ENCODE data around the gene SLC15A2.

GRCh38 chr3:121913305-121913990 is 19.2 kb downstream of the SLC15A2 start:
- TF ChIP-seq CTCF (IDR thresholded peaks at IDR 0.05 in 8 of 11, conservative IDR thresholded peaks at IDR 0.05 in 3 of 11) (no peak), POLR2AphosphoS5 (IDR thresholded peaks at IDR 0.05) (no peak)

All from spleen (tissue), 7 donors.